Measurements from ENCODE around the gene VPS37B.

Gene VPS37B

GRCh38 chr12:122852336-122853275 lies 43.3 kb downstream of the VPS37B start:
- DNase-seq (ENCODE audit: low spot score), result no peak

GRCh38 chr12:122851820-122852219 lies 44.1 kb downstream of the VPS37B start:
- DNase-seq (ENCODE audit: low spot score), result no peak

GRCh38 chr12:122850695-122851350 lies 45.1 kb downstream of the VPS37B start:
- no peak for DNase-seq (ENCODE audit: low spot score)

- no peak for DNase-seq (ENCODE audit: low spot score)
Observed at GRCh38 chr12:122850048-122850445, 45.9 kb downstream of the VPS37B start.

- DNase-seq (ENCODE audit: low spot score), result no peak
Observed at GRCh38 chr12:122849352-122850047, 46.4 kb downstream of the VPS37B start.

- DNase-seq (ENCODE audit: low spot score), result no peak
Observed at GRCh38 chr12:122848471-122849351, 47.2 kb downstream of the VPS37B start.

- DNase-seq (ENCODE audit: low spot score), result no peak
Observed at GRCh38 chr12:122847921-122848421, 48.0 kb downstream of the VPS37B start.

- DNase-seq (ENCODE audit: low spot score), result no peak
Observed at GRCh38 chr12:122847516-122847836, 48.4 kb downstream of the VPS37B start.

- no peak for DNase-seq (ENCODE audit: low spot score)
Observed at GRCh38 chr12:122846622-122847515, 49.1 kb downstream of the VPS37B start.

GRCh38 chr12:122845865-122846621 lies 49.9 kb downstream of the VPS37B start:
- no peak for DNase-seq (ENCODE audit: low spot score)

GRCh38 chr12:122845041-122845864 lies 50.7 kb downstream of the VPS37B start:
- DNase-seq (ENCODE audit: low spot score), result no peak

GRCh38 chr12:122844366-122844971 lies 51.5 kb downstream of the VPS37B start:
- no peak for DNase-seq (ENCODE audit: low spot score)

- DNase-seq (ENCODE audit: low spot score), result no peak
Observed at GRCh38 chr12:122843455-122843854, 52.5 kb downstream of the VPS37B start.

GRCh38 chr12:122842505-122843405 lies 53.2 kb downstream of the VPS37B start:
- no peak for DNase-seq (ENCODE audit: low spot score)

GRCh38 chr12:122841544-122842321 lies 54.2 kb downstream of the VPS37B start:
- no peak for DNase-seq (ENCODE audit: low spot score)

All from CD4-positive, alpha-beta T cell treated with Interleukin-15 for 4 hours (primary cell).